Measurements from ENCODE around the gene MRFAP1.

MRFAP1 gene

DNA sequence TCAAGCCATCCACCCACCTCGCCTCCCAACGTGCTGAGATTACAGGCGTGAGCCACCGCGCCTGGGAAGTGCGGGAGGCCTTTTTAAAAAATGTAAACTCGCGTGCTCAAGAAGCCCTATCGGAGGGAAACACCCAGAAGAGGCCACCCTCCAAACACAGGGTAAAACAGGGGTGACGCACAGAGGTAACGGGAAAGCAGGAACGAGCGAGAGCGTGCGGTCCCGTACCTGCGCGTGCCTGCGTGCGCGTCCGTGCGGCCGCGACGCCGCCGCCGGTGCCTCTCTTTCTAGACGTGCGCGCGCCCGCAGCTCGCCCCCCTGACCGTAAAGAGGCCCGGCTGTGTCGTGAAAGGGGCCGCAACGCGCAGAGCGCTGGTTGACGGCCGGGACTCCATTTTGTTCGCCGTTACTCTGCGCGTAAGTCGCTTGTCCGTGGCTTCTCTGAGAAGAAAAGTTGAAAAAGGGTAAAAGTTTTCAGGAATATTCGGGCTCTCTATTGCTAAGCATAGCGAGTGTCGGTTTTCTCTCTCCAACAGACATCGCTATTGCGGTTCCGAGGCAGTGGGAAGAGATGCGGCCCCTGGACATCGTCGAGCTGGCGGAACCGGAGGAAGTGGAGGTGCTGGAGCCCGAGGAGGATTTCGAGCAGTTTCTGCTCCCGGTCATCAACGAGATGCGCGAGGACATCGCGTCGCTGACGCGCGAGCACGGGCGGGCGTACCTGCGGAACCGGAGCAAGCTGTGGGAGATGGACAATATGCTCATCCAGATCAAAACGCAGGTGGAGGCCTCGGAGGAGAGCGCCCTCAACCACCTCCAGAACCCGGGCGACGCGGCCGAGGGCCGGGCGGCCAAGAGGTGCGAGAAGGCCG lies at the start of gene MRFAP1:
TSS of gene MRFAP1 (plus strand) at position 394 of the 872 bp plus-strand sequence. CDS start at position 572, 178 bp downstream.
- DNase-seq = peak; percentile 60

DNA sequence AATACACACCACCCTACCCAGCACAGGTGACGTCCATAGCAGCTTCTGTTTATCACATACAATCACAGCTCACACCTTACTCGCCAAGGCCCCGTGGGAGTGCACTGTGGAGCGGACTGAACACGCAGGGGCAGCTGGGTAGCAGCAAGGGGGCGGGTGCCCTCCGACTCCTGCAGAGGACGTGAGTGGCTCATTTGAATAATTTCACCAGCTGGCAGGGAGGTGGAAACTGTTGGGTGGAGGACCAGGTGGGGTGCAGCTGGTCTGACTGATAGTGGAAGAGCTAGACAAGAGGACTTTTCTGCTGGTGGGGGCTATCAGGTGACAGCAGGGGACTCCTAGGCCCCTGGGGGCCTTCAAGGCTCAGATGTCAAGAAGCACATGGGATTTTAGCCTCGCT lies 49.2 kb upstream of the MRFAP1 start:
- peak; percentile 5 for DNase-seq

DNA sequence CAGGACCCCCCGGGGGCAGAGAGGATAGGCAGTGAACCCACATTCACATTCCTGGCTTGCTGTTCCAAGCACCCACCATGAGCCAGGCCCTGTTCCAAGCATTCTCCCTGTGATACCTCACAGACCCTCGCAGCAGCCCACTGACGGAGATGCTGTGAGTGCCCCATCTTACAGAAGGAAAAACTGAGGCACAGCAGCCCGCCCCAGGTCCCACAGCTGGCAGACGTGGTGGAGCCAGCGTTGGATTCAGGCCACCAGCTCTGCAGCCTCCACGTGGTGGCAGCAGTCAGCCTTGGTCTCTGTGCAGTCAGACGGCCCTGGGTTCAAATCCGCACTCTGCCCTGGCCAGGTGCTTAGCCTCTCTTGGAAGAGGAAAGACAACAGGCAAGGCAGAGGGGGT lies 48.7 kb upstream of the MRFAP1 start:
- no peak for DNase-seq

DNA sequence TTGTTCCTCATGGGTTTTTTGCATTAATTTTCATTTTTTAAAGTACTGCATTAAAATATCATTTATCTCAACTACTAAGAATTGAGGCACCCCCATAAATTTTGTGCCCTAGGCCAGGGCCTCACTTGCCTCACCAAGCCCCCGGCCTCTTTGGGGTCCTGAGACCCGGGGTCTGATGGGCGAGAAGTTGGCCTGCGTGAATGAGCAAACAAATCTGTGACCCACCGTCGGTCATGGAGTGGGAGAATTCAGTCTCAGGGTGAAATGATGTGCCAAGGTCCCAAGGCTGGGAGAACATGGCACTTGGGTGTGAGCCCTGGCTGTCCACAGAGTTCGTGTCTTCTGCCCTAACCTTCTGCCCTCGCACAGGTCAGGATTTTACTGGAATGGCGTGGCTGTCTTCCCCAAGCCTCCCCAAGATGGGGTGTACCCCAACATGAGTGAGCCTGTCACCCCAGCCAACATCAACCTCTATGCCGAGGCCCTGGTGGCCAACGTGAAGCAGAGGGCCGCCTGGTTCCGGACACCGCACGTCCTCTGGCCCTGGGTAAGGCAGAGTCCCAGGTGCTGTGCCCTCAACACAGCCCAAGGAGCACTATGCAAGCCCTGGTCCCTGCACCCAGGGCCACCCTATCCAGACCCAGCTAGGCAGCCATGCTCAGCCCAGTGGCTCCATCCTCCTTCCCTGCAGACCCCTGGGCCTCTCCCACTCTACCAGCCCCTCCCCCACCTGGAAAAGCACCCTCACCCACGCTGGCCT lies 47.5 kb upstream of the MRFAP1 start:
- DNase-seq = no peak

DNA sequence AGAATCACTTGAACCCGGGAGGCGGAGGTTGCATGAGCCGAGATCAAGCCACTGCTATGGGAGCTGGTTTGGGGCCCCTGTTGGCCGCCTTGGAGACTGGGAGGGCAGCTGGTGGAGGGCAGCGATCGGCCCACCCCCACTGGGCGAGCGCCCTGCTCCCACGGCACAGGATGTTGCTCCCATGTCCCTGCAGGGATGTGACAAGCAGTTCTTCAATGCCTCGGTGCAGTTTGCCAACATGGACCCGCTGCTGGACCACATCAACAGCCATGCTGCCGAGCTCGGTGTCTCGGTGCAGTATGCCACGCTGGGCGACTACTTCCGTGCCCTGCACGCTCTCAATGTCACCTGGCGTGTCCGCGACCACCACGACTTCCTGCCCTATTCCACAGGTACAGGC lies 46.1 kb upstream of the MRFAP1 start:
- no peak for DNase-seq

DNA sequence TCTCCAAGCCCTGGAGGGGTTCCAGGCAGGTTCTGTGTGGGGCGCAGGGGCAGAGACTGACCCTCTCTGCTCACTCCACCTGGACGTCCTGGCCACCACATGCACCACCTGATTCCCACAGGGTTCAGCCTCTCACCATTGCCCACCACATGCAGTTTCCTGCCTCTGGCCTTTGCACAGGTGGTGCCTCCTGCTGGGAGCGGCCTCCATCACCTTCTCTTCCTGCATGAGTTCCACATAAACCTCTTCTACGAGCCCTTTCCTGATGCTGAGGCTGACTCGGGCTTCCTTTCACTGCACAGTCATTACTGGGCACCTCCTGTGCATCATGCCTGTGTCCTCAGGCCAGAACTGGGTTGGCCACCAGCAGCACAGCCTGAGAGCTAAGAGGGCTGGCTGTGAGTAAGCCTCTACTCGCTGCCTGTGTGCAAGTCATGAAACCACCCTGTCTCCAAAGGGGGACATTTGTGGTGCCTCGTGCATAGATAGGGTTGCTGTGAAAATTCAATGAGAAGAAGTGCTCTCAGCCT lies 45.6 kb upstream of the MRFAP1 start:
- DNase-seq = no peak

DNA sequence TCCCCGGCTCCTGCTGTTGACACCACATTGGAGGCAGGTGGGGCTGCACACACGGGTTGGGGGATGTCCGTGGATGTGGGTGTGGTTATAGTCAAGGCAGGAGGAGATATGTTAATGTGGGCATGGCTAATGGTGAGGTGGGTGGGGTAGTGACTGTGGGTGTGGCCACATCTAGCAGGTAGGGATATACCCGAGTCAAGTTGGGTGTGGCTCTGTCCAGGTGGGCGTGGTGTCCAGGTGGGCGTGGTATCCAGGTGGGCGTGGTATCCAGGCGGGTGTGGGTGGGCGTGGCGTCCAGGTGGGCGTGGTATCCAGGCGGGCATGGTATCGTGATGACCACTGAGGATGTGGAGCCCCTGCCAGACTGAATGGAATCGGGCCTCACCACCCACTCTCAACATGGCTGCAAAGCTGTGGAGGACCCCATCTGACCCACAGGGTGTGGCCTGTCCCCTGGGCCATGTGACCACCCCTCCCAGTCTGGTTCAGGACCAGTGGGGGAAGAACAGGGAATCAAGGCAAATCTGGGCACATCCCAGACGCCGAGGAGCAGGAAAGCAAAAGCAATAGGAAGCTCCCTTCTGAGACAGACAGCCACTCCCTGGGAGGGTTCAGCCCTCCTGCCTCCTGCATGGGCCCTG lies 44.5 kb upstream of the MRFAP1 start:
- no peak for DNase-seq

DNA sequence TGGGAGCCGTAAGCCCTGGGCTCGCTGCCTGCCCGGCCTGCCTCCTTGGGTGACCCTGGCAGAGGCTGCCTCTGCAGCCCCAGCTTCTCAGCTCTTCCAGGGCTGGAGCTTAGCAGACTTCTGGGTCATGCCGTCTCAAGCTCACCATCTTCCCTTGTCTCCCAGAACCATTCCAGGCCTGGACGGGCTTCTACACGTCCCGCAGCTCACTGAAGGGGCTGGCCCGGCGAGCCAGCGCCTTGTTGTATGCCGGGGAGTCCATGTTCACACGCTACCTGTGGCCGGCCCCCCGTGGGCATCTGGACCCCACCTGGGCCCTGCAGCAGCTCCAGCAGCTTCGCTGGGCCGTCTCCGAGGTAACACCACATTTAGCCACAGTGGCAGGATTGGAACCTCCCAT lies 43.5 kb upstream of the MRFAP1 start:
- DNase-seq = no peak

DNA sequence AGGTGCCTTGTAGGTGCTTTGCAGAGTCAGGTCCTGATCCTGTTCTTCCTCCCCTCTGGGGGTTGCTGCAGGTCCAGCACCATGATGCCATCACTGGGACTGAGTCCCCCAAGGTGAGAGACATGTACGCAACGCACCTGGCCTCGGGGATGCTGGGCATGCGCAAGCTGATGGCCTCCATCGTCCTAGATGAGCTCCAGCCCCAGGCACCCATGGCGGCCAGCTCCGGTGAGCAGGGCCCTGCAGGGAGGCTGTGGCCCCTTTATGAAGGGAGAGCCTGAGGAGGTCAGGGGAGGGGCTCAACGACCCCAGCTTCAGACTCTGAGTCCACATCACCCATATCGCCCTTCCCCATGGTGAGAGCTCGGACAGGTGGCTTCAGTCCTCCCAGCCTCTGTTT lies 42.4 kb upstream of the MRFAP1 start:
- DNase-seq = no peak

DNA sequence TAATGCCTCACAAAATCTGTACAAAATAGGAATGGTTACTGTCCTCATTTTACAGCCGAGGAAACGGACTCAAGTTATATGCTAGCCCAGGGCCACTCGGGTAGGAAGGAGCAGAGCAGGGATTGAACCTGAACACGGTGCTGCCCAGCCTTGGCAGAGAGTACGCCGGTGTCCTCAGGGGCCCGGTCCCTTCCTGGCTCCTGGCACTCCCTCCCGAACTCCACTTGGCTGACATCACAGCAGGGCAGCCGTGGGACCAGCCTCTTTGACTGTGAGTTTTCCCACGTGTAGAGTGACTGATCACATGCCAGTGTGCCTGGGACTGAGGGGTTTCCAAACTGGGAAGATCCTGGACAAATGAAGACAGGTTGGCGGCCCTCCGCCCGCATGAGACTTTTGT lies 41.8 kb upstream of the MRFAP1 start:
- no peak for DNase-seq

DNA sequence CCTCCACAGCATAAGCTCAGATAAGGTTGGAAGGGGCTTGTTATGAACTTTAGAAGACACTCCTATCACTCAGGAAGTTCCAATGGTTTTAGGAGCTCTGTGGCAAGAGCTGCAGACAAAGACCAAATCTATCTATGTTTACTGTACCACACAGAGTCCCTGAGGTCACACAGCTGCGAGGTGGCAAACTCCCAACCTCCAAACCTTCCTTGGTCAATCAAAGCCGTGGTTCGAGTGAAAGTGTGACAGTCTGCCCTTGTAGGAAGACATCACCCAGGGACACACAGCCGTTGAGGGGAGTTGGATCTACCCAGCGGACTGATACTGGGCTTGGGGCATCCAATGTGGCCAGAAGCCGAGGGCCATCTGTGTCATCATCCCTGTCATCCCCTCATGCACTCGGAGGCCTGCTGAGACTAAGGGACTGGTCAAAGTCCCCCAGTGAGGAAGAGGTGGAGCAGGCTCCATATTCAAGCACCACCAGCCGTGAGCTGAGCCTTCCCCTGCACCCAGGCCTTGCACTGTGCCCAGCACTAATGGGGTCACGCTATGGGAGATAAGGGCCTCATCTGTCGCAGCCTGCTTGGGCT lies 38.7 kb upstream of the MRFAP1 start:
- no peak for DNase-seq

DNA sequence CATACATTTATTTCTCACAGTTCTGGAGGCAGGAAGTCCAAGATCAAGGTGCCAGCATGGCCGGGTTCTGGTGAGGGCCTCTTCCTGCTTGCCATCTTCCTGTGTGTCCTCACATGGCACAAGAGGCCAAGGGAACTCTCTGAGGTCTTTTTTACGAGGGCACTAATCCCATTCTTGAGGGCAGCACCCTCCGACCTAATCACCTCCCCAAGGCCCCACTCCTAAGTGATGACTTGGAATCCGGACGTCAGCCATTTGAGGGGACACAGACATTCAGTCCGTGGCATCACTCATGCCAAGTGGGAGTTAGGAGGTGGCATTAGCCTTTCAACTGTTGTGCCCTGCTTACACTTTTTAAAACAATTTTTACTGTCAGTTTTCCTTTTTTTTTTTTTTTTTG lies 38.2 kb upstream of the MRFAP1 start:
- no peak for DNase-seq

DNA sequence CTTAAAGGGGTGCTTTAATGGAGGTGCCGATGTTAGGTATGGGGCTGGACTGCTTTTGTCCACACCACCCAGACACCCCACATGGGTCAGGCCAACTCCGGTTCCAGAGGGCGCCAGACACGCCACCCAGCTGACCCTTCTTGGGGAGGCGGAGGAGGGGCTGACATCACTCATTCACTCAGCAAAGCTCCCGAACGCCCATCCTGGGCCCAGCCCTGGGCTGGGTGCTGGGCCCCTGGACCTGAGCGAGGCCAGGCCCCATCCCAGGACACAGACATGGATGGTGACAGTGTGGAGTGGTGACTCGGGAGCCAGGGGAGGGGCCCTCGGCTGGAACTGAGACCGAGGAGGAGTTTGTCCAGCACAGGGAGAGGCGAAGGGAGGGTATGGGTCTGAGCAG lies 37.4 kb upstream of the MRFAP1 start:
- no peak for DNase-seq

DNA sequence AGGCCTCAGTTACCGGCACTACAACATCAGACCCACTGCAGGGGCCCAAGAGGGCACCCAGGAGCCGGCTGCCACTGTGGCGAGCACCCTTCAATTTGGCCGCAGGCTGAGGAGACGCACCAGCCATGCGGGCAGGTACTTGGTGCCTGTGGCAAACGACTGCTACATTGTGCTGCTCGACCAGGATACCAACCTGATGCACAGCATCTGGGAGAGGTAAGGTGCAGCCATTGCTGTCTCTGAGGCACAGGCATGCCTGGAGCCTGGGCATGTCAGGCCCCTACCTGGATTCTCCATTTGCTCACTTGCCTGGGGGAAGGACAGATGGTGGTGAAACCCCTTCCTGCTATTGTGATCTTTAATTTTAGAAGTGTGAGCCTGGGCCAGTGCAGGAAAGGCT lies 35.4 kb upstream of the MRFAP1 start:
- DNase-seq = no peak

DNA sequence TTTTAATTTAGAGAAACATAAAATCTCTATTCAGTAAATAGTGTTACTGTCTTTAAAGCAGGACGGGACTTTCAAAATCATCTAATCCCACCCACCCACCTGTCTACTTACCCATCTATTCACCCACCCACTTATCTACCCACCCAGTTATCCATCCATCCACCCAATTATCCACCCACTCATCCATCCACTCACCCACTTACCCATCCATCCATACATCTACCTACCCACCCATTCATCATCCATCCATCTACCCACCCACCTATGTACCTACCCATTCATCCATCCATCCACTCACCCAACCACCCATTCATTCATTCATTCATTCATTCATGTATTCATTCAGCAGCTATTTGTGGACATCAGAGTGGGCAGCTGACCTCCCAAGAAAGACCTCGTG lies 34.9 kb upstream of the MRFAP1 start:
- DNase-seq = no peak

DNA sequence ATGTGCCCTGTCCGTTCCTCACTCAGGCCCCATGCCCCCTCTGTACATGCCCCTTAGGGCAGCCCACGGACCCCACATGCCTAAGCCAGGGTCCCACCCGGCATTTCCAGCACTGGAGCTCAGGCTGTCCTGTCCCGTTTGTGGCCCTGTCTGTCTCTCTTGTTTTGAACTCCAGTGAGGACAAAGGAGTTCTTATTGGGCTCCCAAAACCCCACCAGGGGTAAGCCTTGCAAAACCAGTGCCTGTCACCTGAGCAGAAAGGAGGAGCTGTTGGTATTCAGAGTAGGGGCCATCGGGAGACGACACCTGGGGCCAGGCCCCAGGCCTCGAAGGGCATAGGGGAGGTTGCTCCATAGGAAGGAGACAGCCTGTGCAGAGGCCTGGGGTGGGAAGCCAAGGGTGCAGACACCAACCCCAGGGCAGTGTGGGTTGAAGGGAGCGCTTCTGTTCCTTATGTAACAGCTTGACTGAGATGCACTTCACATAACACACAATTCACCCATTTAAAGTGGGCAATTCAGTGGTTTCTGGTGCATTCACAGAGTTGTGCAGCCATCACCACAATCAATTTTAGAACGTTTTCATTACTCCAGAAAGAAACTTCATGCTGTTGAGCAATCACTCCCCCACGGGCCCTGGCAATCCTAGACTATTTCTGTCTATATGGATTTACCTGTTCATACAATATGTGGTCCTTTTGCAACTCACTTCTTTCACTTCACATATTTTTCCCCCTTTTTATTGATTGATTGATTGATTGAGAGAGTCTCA lies 33.8 kb upstream of the MRFAP1 start:
- DNase-seq = no peak

DNA sequence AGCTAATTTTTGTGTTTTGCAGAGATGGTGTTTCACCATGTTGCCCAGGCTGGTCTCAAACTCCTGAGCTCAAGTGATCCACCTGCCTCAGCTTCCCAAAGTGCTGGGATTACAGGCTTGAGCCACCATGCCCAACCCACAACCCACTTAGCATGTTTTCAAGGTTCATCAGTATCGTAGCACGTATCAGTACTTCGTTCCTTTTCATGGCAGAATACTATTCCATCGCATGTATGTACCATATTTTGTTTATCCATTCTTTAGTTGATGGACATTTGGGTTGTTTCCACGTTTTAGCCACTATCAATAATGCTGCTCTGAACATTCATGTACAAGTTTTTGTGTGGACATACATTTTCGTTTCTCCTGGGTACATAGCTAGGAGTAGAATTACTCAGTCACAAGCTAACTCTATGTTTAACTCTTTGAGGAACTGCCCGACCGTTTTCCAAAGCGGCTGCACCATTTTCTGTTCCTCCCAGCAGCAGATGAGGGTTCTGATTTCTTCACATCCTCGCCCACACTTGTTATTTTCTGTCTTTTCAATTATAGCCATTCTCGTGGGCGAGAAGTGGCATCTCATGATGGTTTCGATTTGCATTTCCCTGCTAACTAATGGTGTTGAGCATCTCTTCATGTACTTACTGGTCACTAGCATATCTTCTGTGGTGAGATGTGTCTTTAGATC lies 33.0 kb upstream of the MRFAP1 start:
- DNase-seq = no peak

DNA sequence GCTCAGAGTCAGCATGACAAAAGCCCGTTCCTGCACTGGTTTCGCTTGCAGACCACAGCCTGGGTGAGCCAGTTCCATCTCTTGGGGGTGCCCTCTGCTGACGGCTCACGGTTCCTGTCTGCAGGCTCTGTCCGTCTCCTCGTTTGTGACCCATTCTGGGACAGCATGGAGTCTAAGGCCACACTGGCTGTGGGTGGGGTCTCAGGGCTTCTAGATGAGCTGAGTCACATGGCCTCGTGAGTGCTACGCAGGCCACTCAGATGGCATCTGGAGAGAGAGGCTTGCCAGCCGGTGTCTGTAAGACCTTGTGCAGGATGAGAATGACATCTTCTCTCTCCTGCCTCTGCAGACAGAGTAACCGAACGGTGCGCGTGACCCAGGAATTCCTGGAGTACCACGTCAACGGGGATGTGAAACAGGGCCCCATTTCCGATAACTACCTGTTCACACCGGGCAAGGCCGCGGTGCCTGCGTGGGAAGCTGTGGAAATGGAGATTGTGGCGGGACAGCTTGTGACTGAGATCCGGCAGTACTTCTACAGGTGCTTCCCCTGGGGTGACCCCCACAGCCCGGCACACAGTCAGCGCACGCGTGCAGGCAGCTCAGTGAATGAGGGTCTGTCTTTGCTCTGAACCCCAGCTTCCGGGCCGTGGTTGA lies 31.6 kb upstream of the MRFAP1 start:
- DNase-seq = no peak

DNA sequence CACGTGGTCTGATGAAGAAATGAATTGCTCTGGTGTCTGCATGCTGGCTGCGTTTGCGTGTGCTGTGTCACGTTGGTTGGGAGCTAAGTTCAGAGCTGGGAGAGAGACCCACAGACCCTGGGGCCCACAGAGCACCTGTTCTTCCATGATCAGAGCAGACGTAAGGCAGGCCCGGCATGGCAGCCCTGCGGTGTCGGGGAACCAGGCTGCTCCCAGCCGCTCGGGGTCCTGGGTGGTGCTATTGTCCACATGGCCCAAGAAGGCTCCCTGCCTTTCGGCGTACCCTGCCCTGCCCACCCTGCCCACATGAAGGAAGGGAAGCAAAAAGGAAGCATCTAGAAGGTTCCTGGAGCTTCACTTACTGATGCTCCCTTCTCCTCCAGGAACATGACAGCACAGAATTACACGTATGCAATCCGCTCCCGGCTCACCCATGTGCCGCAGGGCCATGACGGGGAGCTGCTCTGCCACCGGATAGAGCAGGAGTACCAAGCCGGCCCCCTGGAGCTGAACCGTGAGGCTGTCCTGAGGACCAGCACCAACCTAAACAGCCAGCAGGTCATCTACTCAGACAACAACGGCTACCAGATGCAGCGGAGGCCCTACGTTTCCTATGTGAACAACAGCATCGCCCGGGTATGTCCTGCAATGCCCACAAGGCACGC lies 30.9 kb upstream of the MRFAP1 start:
- DNase-seq = no peak

DNA sequence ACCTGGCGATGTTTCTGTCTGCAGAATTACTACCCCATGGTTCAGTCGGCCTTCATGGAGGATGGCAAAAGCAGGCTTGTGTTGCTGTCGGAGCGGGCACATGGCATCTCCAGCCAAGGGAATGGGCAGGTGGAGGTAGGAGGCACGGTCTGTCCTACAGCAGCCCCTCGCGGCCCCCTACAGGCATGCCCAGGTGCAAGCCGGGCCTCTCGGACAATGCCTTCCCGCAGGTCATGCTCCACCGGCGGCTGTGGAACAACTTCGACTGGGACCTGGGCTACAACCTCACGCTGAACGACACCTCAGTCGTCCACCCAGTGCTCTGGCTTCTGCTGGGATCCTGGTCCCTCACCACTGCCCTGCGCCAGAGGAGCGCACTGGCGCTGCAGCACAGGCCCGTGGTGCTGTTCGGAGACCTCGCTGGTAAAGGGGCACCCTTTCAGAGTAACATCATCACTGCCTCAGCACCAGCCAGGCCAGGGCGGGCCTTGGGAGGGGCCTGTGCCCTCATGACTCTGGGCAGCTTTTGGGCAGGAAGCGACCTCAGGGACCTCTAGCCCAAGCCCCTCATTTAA lies 29.5 kb upstream of the MRFAP1 start:
- DNase-seq = no peak
